GM18511 (cell line): ENCODE data around the gene DOCK8.

Experiments used
- ATAC-seq: cut with Tn5 transposase; IDR thresholded peaks from one replicate; pipeline ENCODE4 v1.9.1; 2021; ENCODE audit warnings: mild to moderate bottlenecking, moderate library complexity; ENCODE audit not compliant: unreplicated experiment

The DOCK8 gene

GRCh38 chr9:265209-265870 is 50.7 kb downstream of the DOCK8 start:
- no peak for ATAC-seq

GRCh38 chr9:266228-266627 is 51.6 kb downstream of the DOCK8 start:
- ATAC-seq: no peak

- ATAC-seq: no peak
Measured at GRCh38 chr9:268616-269015, 54.0 kb downstream of the DOCK8 start.

DNA sequence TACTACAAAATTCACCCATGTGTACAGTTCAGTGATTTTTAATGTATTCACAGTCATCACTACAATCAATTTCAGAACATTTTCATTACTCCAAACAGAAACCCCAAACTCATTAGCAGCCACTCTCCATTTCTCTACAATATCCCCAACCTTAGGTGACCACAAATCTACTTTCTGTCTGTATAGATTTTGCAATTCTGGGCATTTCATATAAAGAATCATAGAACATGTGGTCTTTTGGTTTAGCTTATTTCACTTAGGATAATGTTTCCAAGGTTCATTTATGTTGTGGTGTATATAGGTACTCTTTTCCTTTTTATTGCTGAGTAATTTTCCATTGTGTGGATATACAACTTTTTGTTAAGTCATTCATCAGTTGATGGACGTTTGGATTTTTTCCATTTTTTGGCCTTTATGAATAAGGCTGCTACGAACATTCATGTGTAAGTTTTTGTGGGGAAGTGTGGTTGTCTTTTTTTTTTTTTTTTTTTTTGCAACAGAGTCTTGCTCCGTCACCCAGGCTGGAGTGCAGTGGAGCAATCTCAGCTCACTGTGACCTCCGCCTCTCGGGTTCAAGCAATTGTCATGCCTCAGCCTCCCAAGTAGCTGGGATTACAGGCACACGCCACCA is 54.5 kb downstream of the DOCK8 start:
- ATAC-seq: no peak

DNA sequence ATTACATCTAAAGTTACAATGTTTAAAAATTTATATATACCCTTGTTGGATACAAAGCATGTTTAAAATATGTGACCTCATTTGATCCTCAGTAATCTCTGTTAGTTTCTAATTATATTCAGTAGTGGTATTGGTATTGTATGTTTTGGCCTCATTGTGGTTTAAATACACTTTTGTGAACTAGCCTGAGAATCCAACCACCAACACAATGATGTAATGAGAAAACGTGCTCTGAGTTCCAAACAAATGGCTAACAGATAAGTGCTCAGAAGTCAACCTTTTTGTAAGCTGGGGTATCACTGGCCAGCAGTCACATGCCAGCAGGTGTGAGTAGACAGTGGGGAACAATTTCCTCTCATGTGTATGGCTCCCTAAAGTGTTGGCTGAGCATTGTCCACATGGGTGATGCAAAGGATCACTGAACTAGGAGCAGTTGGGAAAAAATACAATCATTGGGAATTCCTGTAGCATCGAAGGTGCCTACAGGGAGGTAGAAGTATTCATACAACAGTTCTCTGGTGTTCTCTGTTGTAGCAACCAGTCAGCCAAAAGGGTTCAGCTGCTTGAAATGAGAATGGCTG is 56.1 kb downstream of the DOCK8 start:
- no peak for ATAC-seq

DNA sequence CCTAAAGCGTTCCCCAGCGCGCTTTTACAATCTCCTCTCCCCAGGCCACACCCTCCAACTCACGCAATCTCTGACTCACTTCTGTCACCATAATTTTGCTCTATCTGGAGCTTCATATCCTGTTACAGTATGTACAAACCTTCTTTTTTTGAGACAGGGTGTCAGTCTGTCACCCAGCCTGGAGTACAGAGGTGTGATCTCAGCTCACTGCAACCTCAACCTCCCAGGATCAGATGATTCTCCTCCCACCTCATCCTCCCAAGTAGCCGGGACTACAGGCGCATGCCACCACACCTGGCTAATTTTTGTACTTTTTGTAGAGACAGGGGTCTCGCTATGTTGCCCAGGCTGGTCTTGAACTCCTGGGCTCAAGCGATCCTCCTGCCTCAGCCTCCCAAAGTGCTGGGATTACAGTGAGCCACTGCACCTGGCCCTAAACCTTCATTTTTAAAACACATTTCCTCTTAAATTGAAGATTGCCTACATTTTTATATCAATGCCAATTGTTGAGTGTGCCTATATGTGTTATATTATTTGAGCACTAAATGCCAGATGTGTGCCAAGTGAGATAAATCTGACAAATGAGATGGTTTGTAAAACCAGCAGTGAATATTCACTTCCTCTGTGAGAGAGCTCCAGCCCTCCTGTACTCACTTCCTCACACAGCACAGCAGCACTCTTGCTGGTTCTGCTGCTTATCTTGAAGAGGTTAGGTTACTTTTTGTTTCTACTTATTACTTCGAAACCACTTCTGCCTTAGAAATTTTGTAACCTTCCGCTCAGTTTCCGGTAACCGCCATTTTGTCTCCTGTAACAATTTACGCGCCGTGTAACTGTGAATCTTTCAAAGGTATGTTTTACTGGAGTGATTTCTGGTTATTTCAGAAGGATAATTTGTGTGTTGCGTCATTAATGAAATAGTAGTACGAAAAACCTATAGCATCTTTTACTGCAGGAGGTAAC is 57.9 kb downstream of the DOCK8 start:
- peak; percentile 98 for ATAC-seq

DNA sequence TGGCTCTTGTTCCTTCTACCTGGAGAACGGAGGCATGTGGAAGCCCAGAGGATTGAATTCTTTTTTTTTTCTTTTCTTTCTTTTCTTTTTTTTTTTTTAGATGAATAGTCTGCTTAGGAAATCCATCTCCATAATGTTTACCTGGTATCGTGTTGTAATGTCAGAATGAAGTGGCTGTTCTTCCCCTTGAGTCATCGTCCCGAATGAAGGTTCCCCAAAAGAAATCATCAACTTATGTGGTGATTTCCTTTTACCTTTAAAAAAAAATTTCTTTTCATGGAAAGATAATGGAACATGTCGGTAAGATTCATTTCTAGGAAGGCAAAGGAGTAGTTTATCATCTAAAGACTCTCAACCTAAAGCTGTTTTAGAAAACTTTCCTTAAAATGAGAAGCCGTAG is 59.7 kb downstream of the DOCK8 start:
- ATAC-seq: no peak

- ATAC-seq: no peak
Measured at GRCh38 chr9:277601-278295, 63.1 kb downstream of the DOCK8 start.

DNA sequence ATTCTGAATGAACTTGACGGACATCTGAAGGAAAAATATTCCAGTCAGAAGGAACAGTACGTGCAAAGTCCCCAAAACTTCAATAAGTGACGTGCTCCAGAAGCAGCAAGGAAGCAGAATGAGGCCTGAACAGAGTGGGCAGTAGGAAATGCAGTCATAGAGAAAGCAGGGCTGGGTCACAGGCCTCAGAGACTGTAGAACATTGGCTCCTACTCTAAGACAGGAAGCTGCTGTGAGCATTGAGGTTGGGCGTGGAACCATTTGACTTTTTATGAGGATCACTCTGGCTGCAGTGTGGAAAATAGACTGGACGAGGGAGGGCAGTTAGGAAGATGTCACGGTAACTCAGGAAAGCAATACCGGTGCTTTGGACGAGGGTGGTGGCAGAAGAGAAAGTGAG is 64.0 kb downstream of the DOCK8 start:
- no peak for ATAC-seq

DNA sequence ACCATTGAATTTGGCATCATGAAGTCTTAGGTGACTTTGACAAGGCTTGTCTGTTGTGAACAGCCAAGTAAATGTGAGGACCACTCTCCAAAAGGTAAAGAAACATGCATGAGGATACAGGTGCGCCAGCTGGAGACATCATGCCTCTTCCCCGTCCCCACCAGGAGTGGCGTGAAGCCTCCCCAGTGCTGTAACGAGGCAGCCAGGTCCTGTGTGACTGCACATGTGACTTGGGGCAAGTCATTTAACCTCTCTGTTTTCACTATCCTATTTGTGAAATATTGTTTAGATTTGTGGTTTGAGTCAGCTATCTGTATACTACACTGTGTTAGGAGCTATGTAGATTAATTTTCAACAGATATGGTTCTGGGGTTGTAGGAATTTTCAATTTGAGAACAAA is 65.0 kb downstream of the DOCK8 start:
- ATAC-seq: peak; percentile 42

GRCh38 chr9:281741-282645 is 67.3 kb downstream of the DOCK8 start:
- ATAC-seq: peak; percentile 55

DNA sequence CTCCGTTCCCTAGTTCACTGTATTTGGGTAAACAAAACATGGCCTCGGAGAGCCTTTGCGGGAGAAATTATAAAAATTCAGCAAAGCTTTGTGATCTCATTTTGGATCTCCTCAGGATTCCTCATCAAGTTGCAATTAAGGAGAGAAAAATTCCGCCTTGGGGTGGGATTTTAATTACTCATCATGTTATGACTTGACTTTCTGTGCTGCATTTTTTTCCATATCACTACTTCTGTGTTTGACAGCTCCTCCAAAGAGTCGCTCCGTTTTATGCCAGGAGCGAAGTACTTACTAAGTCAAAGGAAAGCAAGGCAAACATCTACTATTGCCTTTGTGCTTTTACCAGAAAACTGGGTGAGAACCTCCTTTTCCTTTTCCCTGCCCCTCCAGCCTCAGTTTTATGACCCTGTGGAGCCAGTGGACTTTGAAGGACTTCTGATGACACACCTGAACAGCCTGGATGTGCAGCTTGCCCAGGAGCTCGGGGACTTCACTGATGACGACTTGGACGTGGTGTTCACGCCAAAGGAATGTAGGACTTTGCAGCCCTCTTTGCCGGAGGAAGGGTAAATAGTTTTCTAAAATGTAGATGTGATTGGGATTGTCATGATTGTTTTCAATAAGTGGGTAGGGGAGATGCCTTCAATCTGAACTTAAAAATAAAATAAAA is 71.5 kb downstream of the DOCK8 start:
- ATAC-seq: no peak

GRCh38 chr9:289121-289520 is 74.5 kb downstream of the DOCK8 start:
- no peak for ATAC-seq

GRCh38 chr9:292915-293314 is 78.2 kb downstream of the DOCK8 start:
- no peak for ATAC-seq

DNA sequence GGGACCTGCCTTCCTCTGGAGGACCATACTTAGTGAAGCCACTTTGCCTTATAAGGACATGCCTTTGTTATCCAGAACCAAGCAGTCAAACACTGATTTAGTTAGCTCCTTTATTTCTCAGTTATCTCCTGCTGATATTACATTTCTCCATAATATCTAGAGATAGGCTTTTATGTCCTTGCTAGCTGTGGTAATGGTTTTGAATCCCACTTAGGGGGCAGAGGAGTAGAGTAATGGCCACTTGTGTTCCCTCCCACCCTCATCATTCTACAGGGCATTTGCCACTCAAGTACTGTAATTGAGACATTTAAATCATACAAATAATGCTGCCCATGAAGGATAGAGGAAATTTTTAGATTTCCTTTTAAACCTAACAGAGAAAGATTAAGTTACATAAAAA is 80.9 kb downstream of the DOCK8 start:
- no peak for ATAC-seq

GRCh38 chr9:296411-296810 is 81.7 kb downstream of the DOCK8 start:
- ATAC-seq: no peak

- peak; percentile 98 for ATAC-seq
Measured at GRCh38 chr9:297104-297972, 82.7 kb downstream of the DOCK8 start.

- no peak for ATAC-seq
Measured at GRCh38 chr9:303502-303901, 88.8 kb downstream of the DOCK8 start.
